Left colon (tissue), 2 donors: Measurements from ENCODE around the gene PXYLP1. TPM values are rescaled to one million over a fixed set of nuclear protein-coding genes. Genes with fewer than 3 reads are reported as not detected.

Source experiments
- ATAC-seq: fragments of 200-7000 bp; cut with Tn5 transposase; one replicate; pipeline ENCODE4 v1.9.1; 2020; ENCODE audit warnings: mild to moderate bottlenecking, moderate library complexity
- DNase-seq, 2 donors: peaks; one replicate each; pipeline ENCODE4 v3.0.0-alpha.2; 2020
- intact Hi-C, 2 donors: fragments of 100-400 bp; cut with DNase I in 1 of 2; cut with micrococcal nuclease in 1 of 2; formaldehyde crosslinking; loops; one replicate each; pipeline versions ENCODE4 v1.11.2 to v1.14.0; 2022; cut with DNase I, micrococcal nuclease
- total RNA-seq, 2 donors: library from RNA; stranded (reverse); fragmentation: NEBNext Ultra II Directional; extraction: Animal tissue kit (Norgen Biotek cat#: 25700); gene quantifications; one replicate each; pipeline ENCODE4 v1.2.1, GENCODE V29; 2021
- donor health status: DM: no; HTN: no; CAD: no.
- donor health status: DM: yes; HTN: yes; CAD: no.

Gene PXYLP1
- total RNA-seq, 2 donors from 2014 or later, result 8.2 to 11.3 TPM

GRCh38 chr3:141330718-141331376 lies 99.2 kb downstream of the PXYLP1 start:
- DNase-seq (no peak), ATAC-seq (no peak)
- intact Hi-C loops, result no loop called here

DNA sequence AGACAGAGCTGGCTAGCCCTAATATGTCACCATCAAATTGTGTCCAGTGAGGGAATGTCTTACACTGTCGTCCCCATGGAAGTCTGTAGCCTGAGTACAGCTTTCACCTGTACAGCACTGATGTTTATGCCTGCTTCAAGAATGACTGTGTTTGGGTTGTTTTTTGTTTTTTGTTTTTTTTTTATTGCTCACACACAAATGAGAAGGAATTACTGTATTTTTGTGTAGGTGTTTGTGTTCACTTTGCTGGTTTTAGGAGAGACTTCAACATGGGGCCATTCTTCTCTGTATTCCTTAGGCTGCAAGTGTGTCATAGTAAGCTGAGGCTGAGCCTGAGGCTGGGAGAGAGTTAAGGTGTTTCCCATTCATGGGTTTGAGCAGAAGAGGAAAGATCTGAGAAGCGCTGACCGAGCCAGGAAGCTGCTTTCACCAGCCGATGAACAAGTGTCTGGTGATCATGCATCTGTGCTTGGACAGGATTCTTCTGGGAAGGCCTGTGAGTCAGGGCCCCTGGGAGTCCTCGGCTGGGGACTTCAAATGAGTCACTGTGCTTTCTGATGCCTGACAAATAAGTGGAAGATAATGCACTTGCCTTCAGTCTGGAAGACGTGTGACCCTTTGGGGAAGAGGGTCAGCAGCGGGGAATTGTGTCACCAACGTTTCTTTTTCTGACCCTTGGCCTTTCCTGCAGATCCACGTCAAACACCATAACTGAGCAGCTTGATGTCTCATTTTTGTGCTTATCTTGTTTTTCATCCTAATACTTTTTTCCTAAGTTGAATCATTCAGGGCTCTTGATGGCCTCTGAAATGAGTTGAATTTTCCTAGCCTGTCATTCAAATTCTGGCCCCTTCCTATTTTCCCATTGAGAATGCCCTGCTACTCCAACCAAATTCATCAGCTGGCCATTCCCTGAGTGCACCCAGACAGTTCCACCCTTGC lies 100.0 kb downstream of the PXYLP1 start:
- intact Hi-C loops, result no loop called here
- DNase-seq (no peak), ATAC-seq (peak; percentile 21)

- peak; percentile 73 to 79 for DNase-seq
- peak; percentile 86 for ATAC-seq
- intact Hi-C loops, result no loop called here
These were observed 100.8 kb downstream of the PXYLP1 start for GRCh38 chr3:141332416-141332815.

DNA sequence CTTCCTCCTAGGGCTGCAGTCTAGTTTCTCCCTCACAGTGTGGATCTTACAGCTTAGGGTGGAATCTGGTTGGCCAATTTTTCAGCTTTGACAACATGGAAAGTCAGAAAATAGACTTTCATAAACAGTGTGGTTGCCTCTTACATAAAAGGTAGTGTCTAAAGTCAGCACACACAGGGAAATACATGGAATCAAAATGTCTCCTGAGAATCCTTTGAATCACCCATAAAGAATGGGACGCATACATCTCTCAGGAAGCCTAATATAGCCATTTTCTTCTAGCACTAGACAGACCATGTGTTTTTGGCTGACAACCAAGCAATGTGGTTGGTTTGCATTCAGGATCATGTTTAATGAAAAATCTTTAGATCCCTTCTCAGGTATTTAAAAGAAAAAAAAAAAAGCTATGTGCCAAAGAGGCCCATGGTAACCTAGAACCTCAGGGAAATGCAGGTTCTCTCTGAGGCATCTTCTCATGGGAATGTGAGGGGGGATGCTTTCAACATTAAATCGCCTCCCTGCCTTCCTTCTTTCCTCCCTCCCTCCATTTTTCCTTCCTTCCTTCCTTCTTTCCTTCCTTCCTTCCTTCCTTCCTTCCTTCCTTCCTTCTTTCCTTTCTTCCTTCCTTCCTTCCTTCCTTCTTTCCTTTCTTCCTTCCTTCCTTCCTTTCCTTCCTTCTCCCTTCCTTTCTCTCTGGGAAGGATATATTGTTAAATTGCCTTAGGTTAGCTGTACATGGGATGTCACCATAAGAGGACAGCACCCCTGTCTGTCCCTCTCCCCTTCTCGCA lies 102.4 kb downstream of the PXYLP1 start:
- intact Hi-C loops, result no loop called here
- no peak for DNase-seq
- ATAC-seq, result no peak

DNA sequence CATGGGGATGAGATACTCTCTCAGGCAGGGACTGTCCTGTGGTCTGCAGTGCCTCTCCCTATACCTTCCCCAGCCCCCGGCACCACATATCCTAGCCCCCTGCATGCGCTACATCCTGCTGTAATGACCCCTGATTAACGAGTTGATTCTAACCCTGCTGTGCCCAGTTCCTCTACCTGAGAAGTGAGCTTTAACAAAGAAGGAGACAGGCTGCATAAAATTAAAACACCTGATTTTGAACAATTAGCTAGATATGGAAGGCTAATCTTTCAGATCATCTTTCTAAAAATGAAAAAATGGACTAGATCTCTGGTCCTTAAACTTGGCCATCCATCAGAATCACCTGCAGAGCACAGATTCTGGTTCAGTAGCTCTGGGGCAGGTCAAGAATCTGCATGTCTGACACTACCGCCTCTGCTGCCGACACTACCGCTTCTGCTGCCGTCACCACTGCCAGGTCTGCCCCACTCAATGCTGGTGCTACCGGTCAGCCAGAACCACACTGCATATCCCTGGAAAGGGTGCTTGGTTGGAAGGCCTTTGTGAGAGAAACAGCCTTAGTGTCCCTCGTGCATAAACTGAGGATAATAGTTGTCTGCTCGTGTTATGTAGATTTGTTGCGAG lies 103.1 kb downstream of the PXYLP1 start:
- no peak for ATAC-seq
- intact Hi-C loops, result no loop called here
- DNase-seq, result no peak

DNA sequence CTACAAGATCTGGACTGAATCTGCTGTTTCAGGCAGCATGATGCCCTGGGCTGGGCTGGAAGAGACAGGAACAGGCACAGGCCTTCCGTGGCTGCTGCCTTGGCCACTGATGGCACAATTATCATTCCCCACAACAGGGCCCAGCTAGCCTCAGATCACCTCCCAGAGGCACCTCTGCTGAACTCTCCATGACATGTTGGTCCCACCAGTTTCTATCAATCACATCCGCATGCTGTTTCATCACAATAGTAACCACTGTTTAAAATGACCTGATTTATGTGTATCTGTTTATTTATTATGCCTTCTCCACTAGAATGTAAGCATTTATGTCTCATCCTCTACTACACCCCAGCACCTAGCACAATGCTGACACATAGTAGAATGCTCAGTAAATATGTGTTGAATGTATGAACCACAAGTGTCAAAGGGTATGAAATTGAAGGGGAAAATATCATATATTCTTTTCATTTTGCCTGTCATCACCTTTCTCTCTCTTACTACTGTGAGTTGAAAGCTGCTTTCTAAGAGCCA lies 104.0 kb downstream of the PXYLP1 start:
- intact Hi-C loops, result no loop called here
- DNase-seq (no peak), ATAC-seq (no peak)

GRCh38 chr3:141336672-141337522 lies 105.3 kb downstream of the PXYLP1 start:
- DNase-seq (no peak), ATAC-seq (no peak)
- intact Hi-C loops, result no loop called here

GRCh38 chr3:141337523-141337854 lies 105.9 kb downstream of the PXYLP1 start:
- DNase-seq (no peak), ATAC-seq (no peak)
- intact Hi-C loops, result no loop called here

GRCh38 chr3:141337991-141338390 lies 106.4 kb downstream of the PXYLP1 start:
- intact Hi-C loops, result no loop called here
- ATAC-seq (no peak), DNase-seq (no peak)

- intact Hi-C loops, result no loop called here
- ATAC-seq, result no peak
- DNase-seq, result no peak
These were observed 107.3 kb downstream of the PXYLP1 start for GRCh38 chr3:141338881-141339280.

DNA sequence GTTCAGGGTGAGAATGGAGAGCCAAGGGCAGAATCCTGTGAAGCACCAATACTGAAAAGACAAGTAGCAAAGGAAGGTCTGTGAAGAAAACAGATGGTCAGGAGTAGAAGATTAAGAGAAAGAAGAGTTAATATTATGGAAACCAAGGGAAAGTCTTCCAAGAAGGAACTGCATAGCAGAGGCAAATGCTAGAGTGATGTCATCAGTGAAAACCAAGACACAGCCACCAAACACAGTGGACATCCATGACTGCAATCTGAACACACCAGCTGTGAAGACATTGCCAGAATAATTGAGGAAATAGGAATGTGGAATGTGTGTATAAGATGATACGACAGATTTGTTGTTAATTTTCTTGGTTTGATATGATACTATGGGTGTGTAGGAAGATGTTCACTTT lies 109.9 kb downstream of the PXYLP1 start:
- ATAC-seq (no peak), DNase-seq (no peak)
- intact Hi-C loops, result no loop called here

GRCh38 chr3:141342386-141342785 lies 110.8 kb downstream of the PXYLP1 start:
- intact Hi-C loops, result no loop called here
- DNase-seq, result no peak
- ATAC-seq, result no peak

DNA sequence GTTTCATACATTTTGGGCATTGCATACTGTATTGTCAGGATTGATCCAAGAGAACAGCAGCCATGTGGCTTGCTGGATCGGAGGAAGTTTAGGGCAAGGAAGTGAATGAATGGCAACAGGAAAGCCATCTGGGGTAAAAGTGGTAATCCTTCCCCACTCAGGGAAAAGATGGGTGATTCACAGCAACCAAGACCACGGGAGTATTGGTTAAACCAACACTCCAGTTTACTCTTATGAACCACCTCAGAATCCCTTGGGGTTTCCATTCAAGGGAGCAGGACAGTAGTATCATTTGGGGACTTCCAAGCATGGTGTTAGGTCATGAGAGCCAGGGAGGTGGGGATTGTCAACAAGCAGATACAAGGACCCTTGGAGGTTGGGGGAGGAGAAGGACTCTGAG lies 111.5 kb downstream of the PXYLP1 start:
- no peak for ATAC-seq
- intact Hi-C loops, result no loop called here
- no peak for DNase-seq

- DNase-seq (no peak), ATAC-seq (no peak)
- intact Hi-C loops, result no loop called here
These were observed 112.2 kb downstream of the PXYLP1 start for GRCh38 chr3:141343865-141344271.
